NCI-H2196 (cell line): ENCODE measurements around the gene TREX2.

Source experiments
- DNase-seq: peaks from one replicate; lab custom pipeline; 2025; ENCODE audit not compliant: unreplicated experiment; lab: John Stamatoyannopoulos, UW

TREX2 gene

GRCh38 chrX:153476666-153477363 lies 31.0 kb upstream of the TREX2 start:
- no peak for DNase-seq

- no peak for DNase-seq
Observed at GRCh38 chrX:153475751-153476281, 30.0 kb upstream of the TREX2 start.

GRCh38 chrX:153475271-153475670 lies 29.4 kb upstream of the TREX2 start:
- no peak for DNase-seq

DNA sequence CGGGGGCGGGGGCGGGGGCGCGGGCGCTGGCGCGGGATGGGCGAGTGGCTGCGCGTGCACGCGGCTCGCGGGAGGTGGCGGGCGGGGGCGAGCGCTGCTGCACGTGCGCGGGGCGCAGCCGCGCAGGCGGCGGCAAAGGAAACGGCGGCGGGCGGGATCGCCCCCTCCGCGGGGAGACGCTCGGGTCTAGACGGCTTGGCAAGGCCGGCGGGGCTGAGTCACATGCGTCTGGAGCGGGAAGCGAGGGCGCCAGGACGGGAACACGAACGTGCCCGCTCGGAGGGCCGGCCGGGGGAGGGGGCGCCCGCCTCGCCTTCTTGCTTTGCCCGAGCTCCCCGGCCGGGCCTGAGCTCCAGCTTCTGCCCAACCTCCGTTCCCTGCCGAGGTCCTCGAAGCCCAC lies 28.9 kb upstream of the TREX2 start:
- peak; percentile 70 for DNase-seq

DNA sequence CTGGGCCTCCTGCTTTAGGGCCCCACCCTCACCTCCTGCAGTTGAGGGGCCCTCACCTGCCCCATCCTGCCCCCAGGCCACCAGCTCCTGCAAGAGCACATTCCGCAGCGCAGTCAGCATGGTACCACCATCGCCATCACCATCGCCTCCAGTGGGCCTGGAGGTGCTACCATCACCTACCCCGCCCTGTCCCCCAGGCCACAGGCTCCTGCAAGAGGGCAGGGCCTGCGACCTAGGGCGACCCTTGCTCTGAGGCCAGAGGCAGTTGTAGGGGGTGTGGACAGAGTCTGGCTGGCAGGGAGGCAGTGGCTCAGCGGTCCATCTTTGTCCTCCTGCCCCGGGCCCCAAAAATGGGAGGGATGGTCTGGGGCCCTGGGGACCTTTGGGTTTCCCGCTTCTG lies 28.4 kb upstream of the TREX2 start:
- no peak for DNase-seq

GRCh38 chrX:153473126-153473525 lies 27.3 kb upstream of the TREX2 start:
- DNase-seq = no peak

- DNase-seq = no peak
Observed at GRCh38 chrX:153471663-153472280, 25.9 kb upstream of the TREX2 start.

- peak; percentile 83 for DNase-seq
Observed at GRCh38 chrX:153470411-153471363, 24.8 kb upstream of the TREX2 start, which contains the start of gene HAUS7. HAUS7 (minus strand) TSS chrX:153470576; CDS start chrX:153470557, 19 bp downstream.

- no peak for DNase-seq
Observed at GRCh38 chrX:153469811-153470410, 24.1 kb upstream of the TREX2 start.

DNA sequence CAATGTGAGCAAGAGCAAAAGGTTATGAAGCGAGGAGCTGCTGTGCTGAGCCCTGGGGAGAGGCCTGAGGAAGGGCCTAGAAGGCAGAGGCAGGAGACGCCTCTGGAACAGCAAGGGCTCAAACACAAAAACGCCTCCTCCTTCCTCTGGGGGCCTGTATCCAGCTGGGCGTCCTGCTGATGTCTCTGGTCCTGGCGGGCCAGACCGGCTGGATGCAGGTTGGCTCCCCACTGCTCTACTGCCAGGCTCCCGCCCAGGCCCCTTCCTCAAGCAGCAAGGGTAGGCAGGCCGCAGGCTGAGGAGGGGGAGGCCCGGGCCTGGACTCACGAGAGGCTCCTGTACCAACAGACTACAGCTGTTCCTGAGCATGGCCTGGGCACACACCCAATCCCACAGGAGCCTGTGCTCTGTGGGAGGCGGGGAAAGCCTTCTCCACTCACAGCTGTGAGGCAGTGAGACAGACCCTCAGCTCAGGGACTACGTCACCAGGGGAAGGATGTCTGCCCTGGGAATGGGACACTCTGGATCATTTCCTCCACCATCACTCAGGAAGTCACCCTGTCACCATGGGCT lies 22.2 kb upstream of the TREX2 start:
- DNase-seq = no peak

GRCh38 chrX:153465691-153466380 lies 20.0 kb upstream of the TREX2 start:
- no peak for DNase-seq

GRCh38 chrX:153464116-153464515 lies 18.3 kb upstream of the TREX2 start:
- DNase-seq = no peak

DNA sequence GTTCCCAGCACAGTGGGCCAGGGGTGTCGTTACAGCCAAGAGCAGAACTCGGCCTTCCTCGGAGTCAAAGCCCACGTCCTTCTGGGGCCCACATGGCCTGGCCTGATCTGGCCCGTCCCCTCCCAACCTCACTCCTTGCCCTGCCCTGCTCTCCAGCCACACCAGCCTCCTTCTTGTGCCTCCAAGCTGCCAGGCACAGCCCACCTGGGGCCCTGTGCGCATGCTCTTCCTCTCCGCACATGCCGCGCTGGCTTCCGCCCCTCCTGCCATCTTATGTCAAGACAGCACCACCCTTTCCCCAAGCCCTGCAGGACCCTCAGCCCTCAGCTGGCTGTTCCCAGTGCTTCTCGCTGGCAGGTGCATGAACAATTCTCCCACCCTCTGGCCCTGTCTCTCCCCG lies 17.7 kb upstream of the TREX2 start:
- no peak for DNase-seq

- peak; percentile 51 for DNase-seq
Observed at GRCh38 chrX:153463031-153463430, 17.2 kb upstream of the TREX2 start.

- no peak for DNase-seq
Observed at GRCh38 chrX:153462291-153462690, 16.4 kb upstream of the TREX2 start.

- DNase-seq = peak; percentile 18
Observed at GRCh38 chrX:153460826-153461225, 15.0 kb upstream of the TREX2 start.

- DNase-seq = no peak
Observed at GRCh38 chrX:153459986-153460385, 14.1 kb upstream of the TREX2 start.

GRCh38 chrX:153458476-153458875 lies 12.6 kb upstream of the TREX2 start:
- no peak for DNase-seq

DNA sequence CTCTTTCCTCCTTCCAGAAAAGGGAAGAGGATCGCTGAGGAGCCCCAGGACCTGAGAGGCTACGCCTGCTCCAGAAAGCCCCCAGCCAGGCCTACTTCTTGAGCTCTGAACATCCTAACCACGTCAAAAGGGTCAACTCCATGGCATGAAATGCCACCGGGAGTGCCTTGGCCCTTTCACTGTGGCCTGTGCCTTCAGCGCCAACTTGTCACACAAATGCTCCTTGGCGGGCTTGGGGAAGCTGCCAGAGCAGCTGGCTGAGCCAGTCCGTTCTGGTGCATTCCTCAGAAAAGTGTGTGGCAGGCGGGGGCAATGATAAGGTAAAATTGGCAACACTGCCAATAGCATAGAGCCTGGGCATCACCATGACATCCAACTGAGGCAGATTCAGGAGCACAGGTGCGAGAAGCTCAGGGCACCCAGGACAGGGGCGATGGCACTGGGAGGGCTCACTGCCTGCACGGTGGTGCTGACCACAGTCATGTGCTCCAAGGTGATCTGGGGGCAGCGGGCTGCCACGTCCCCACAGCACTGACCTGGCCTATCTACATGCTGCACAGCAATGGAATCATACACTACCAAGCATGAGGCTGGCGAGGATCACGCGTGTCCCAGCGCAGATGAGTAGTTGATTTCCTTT lies 12.1 kb upstream of the TREX2 start:
- no peak for DNase-seq
